Heart right ventricle (tissue), 16 donors: ENCODE results near the gene PYGM. TPM values are rescaled to one million over a fixed set of nuclear protein-coding genes. Genes with fewer than 3 reads are reported as not detected.

Source experiments
- ATAC-seq, 8 donors: fragments of 200-7000 bp; cut with Tn5 transposase; one replicate each; pipeline ENCODE4 v1.9.1; 2020; ENCODE audit warnings: mild to moderate bottlenecking in 8 of 8, moderate library complexity in 8 of 8, moderate number of reproducible peaks in 1 of 8
- DNase-seq, 2 donors: peaks; one replicate each; pipeline ENCODE4 v3.0.0-alpha.2; 2020
- H3K27ac ChIP-seq, 10 donors: fragments of 200-600 bp; sonication (generic) in 2 of 10; one replicate each; pipeline versions ENCODE4 v1.5.0 to v1.8.0; 2020 to 2022; ENCODE audit warnings: mild to moderate bottlenecking in 3 of 10
- H3K27me3 ChIP-seq, 7 donors: fragments of 200-600 bp; one replicate each; pipeline ENCODE4 v1.8.0; 2021 to 2022; ENCODE audit warnings: mild to moderate bottlenecking in 2 of 7
- H3K36me3 ChIP-seq, 9 donors: fragments of 200-600 bp; sonication (generic) in 1 of 9; one replicate each; pipeline versions ENCODE4 v1.5.0 to v1.8.0; 2020 to 2022; ENCODE audit warnings: mild to moderate bottlenecking in 2 of 9
- H3K4me1 ChIP-seq, 9 donors: fragments of 200-600 bp; sonication (generic) in 1 of 9; one replicate each; pipeline versions ENCODE4 v1.5.0 to v1.8.0; 2020 to 2022; ENCODE audit warnings: mild to moderate bottlenecking in 4 of 9
- H3K4me3 ChIP-seq, 10 donors: fragments of 200-600 bp; sonication (generic) in 2 of 10; one replicate each; pipeline versions ENCODE4 v1.5.0 to v1.8.0; 2020 to 2022; ENCODE audit warnings: mild to moderate bottlenecking in 7 of 10, moderate library complexity in 2 of 10
- H3K9me3 ChIP-seq, 11 donors: fragments of 200-600 bp in 10 of 11; sonication (generic) in 2 of 11; one replicate each; pipeline versions ENCODE4 v1.5.0 to v1.8.0; 2013 to 2022; ENCODE audit warnings: mild to moderate bottlenecking in 2 of 11, control low read depth in 1 of 11, moderate library complexity in 1 of 11
- WGBS, 2 donors: extraction: QIAGEN DNeasy Blood & Tissue Kit; methylation state at CpG; one replicate each; pipeline ENCODE4 v1.1.7; 2013; ENCODE audit warnings: inconsistent platforms in 1 of 2; 5-methylcytosine and 5-hydroxymethylcytosine counted together
- intact Hi-C, 10 donors: fragments of 100-400 bp; cut with DNase I; formaldehyde crosslinking; loops; one replicate each; pipeline versions ENCODE4 v1.11.1 to v1.14.2; 2022
- polyA plus RNA-seq, 2 donors: library from polyadenylated mRNA; stranded (reverse); fragments of 200-250 nt; gene quantifications; one replicate each; pipeline ENCODE4 v1.2.3, GENCODE V29; 2013
- total RNA-seq, 10 donors: library from RNA; stranded (reverse); fragmentation: NEBNext Ultra II Directional in 3 of 10; extraction: Animal tissue kit (Norgen Biotek cat#: 25700) in 3 of 10; gene quantifications; one replicate each; pipeline versions ENCODE4 v1.2.1 to v1.2.4, GENCODE V29; 2021 to 2023
- TF ChIP-seq, protein P1 (sequence below), 9 donors: fragments of 200-600 bp; sonication (generic) in 2 of 9; IDR thresholded peaks; one replicate each; pipeline versions ENCODE4 v1.5.0 to v1.8.0; 2021 to 2022; ENCODE audit warnings: antibody characterized with exemption in 9 of 9, mild to moderate bottlenecking in 5 of 9, moderate library complexity in 1 of 9
- donor health status: Arrhythmogenic right ventricular cardiomyopathy.
- donor health status: ischemic (EF 13 %, LVEDD 7.1; RV severe dilation, severe dysfunction).
- donor health status: healthy with polysubstance abuse.
- donor health status: DM: no; HTN: yes; CAD: no.
- donor health status: DM: no; HTN: no; CAD: no.
- donor health status: ischemic (EF 25% LVEDD 6.9; RV normal size, moderate dysfunction).
- donor health status: ischemic (EF 25% LVEDD 5.7; RV mildly dilated, moderate dysfunction).
- donor health status: healthy.
- donor health status: DM: yes; HTN: yes; CAD: no.
- donor health status: Ischemic cardiomyopathy.
- donor health status: ischemic (EF 35%, LVEDD 5.7; RV mildly dilated, moderate dysfunction).
- donor health status: nonischemic (EF 11% LVEDD 7.7; RV severe dilation, severe dysfunction).
- donor health status: DM: yes; HTN: yes; CAD: no.
- donor health status: PGD.
- donor health status: ischemic (EF 29% LVEDD 5.4; RV normal size, mild dysfunction).
- donor health status: nonischemic (EF 23%, LVEDD 6.1; RV moderate dilation, normal function).

Gene PYGM
- total and polyA plus RNA-seq, 12 donors, result 11.3 to 249 (median 115) TPM

DNA sequence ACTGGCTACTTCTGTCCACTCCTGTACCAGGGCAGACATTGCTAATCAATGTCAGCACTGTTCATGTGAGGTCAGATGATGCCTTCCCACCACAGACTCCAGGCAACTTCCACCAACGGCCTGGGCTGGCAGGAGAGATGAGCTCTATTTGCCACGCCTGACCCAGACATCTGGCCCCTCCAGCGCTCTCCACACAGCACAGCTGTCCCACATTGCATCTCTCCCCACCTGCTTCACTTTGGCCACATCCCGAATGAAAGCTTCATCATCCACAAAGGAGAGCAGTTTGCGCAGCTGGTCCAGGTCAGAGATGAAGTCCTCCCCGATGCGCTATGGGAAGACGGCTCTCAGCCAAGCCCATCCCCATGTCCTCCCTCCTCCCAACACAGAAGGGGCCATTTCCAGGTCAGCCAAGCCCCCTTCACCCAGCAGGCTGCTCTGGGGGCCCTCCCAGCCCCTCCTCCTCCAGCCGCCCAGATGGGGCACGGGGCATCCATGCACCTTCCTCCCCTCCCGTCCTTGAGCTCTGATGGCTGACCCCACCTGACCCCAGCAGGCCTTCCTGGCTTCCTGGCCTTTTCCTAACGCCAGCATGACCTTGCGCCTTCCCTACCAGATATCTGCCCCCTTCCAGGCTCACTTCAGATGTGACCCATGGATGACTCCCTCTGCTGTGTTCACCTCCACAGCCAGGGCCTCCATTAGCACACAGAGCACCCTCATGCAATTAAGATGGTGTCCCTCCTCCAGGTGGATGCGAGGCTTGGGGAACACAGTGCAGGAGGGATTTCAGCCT is 7.4 kb downstream of the PYGM start:
- intact Hi-C loops, result no loop called here
- peaks cover 0 to 16% (median 0%) of the 10 kb centered on the region in 9 donors for H3K4me1 ChIP-seq
- ATAC-seq (no peak), DNase-seq (no peak)
- no peaks in the 10 kb centered on the region for H3K9me3 ChIP-seq
- no peaks in the 10 kb centered on the region for H3K27me3 ChIP-seq
- TF ChIP-seq, protein P1, sequence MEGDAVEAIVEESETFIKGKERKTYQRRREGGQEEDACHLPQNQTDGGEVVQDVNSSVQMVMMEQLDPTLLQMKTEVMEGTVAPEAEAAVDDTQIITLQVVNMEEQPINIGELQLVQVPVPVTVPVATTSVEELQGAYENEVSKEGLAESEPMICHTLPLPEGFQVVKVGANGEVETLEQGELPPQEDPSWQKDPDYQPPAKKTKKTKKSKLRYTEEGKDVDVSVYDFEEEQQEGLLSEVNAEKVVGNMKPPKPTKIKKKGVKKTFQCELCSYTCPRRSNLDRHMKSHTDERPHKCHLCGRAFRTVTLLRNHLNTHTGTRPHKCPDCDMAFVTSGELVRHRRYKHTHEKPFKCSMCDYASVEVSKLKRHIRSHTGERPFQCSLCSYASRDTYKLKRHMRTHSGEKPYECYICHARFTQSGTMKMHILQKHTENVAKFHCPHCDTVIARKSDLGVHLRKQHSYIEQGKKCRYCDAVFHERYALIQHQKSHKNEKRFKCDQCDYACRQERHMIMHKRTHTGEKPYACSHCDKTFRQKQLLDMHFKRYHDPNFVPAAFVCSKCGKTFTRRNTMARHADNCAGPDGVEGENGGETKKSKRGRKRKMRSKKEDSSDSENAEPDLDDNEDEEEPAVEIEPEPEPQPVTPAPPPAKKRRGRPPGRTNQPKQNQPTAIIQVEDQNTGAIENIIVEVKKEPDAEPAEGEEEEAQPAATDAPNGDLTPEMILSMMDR (IDR thresholded peaks at IDR 0.05), result no peak
- H3K27ac ChIP-seq, result no peak overlapping the region
- H3K4me3 ChIP-seq, result no peak overlapping the region
- peaks cover 0 to 45% (median 10%) of the 10 kb centered on the region in 9 donors for H3K36me3 ChIP-seq
- 85% methylated on average over 14 of the region's 14 CpGs for WGBS, 2 donors

DNA sequence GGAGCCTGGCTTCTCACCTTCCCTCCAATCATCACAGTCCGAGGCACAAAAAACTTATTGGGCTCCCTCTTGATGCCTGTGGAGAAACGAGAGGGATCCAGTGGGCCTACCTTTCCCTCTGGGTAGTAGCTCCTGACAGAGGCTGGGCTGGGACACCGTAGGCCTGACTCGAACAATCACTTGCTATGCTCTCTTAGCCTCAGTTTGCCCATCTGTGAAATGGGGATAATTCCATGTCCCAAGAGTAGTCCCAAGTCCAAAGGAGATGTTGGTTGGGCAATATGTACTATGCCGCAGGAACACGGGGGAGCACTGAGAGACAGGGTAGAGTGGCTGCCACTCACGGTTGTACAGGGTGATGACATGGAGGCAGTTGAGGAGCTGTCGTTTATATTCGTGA is 8.2 kb downstream of the PYGM start:
- DNase-seq, result no peak
- WGBS, 2 donors, result 95 to 96% methylated on average over 9 of the region's 9 CpGs
- Histone ChIP-seq H3K4me1 (peaks cover 0 to 16% (median 0%) of the 10 kb centered on the region in 9 donors), H3K36me3 (peaks cover 0 to 45% (median 10%) of the 10 kb centered on the region in 9 donors), H3K4me3 (no peak overlapping the region), H3K27ac (no peak overlapping the region), H3K27me3 (no peaks in the 10 kb centered on the region), H3K9me3 (no peaks in the 10 kb centered on the region)
- ATAC-seq, result no peak
- intact Hi-C loops, result no loop called here
- TF ChIP-seq, protein P1 (IDR thresholded peaks at IDR 0.05), result no peak

DNA sequence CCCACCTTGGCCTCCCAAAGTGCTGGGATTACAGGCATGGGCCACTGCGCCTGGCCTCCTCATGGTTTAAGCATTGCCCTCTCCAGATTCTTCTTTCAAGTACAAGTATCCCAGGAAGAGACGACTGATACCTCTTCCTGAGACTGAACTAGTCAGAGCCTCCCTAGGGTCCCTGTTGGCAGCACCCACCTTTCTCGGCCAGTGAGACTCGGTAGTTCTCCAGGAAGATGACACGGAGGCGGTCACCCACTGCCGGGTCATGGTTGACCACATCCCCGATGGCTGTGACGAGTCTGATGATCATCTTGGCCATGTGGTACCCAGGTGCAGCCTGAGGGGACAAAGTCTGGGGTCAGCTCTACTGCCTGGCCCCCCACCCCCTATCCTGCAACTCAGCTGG is 8.6 kb downstream of the PYGM start:
- no peak overlapping the region for H3K27ac ChIP-seq
- no peak overlapping the region for H3K4me3 ChIP-seq
- peaks cover 0 to 15% (median 2%) of the 10 kb centered on the region in 9 donors for H3K4me1 ChIP-seq
- WGBS, 2 donors, result 91 to 95% methylated on average over 9 of the region's 9 CpGs
- H3K9me3 ChIP-seq, result no peaks in the 10 kb centered on the region
- H3K27me3 ChIP-seq, result no peaks in the 10 kb centered on the region
- DNase-seq (no peak), ATAC-seq (no peak)
- TF ChIP-seq, protein P1 (IDR thresholded peaks at IDR 0.05), result no peak
- peaks cover 0 to 45% (median 10%) of the 10 kb centered on the region in 9 donors for H3K36me3 ChIP-seq
- intact Hi-C loops, result no loop called here

DNA sequence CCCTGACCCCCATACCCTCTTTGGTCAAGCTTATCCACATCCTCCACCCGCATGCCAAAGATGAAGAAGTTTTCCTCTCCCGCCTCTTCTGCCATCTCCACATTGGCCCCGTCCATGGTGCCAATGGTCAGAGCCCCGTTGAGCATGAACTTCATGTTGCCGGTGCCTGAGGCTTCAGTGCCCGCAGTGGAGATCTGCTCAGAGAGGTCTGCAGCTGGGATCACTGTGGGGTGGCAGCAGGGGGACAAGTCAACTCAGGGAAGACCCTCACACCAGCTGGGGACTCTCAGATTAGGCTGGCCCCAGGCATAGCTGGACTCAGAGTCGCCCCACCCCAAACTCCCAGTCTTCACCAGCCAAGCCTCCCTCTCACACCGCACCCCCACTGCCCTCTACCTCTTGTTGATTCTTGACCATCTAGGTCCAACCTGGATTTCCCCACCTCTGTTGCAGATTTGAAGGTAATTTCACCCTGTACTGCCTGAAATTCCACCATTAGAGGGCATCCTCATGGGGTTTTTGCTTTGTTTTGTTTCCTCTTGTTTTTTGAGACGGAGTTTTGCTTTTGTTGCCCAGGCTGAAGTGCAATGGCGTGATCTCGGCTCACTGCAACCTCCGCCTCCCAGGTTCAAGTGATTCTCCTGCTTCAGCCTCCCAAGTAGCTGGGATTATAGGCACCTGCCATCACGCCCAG is 9.3 kb downstream of the PYGM start:
- WGBS, 2 donors, result 94% methylated on average over 13 of the region's 13 CpGs
- intact Hi-C loops, result no loop called here
- Histone ChIP-seq H3K9me3 (no peaks in the 10 kb centered on the region), H3K36me3 (peaks cover 0 to 45% (median 10%) of the 10 kb centered on the region in 9 donors), H3K4me1 (peaks cover 0 to 16% (median 9%) of the 10 kb centered on the region in 9 donors), H3K27ac (no peak overlapping the region), H3K4me3 (no peak overlapping the region), H3K27me3 (no peaks in the 10 kb centered on the region)
- TF ChIP-seq, protein P1 (IDR thresholded peaks at IDR 0.05), result no peak
- DNase-seq, result no peak
- no peak for ATAC-seq
